ENCODE measurements around the gene SSTR4. TPM values are rescaled to one million over a fixed set of nuclear protein-coding genes. Genes with fewer than 3 reads are reported as not detected.
A peak's percentile ranks its signal among the peaks of the same experiment; 100 is the strongest.

The SSTR4 gene
- total RNA-seq, 1 donor from 2014 or later: not detected

- FAIRE-seq (peak; percentile 40), DNase-seq (ENCODE audit: low read depth) (no peak)
- Histone ChIP-seq H3K27me3 (ENCODE audit: control insufficient read depth, insufficient read depth, low read length) (no peaks in the 10 kb centered on the region), H3K36me3 (ENCODE audit: control insufficient read depth, insufficient read depth, low read length) (no peaks in the 10 kb centered on the region), H3K4me3 (ENCODE audit: low read depth, low read length) (no peak overlapping the region)
- no peak for TF ChIP-seq CTCF (IDR thresholded peaks at IDR 0.05; ENCODE audit: insufficient read depth, low read length, severe bottlenecking)
These were observed 24.7 kb downstream of the SSTR4 start for GRCh38 chr20:23059846-23060245.

- TF ChIP-seq CTCF (IDR thresholded peaks at IDR 0.05; ENCODE audit: insufficient read depth, low read length, severe bottlenecking): no peak
- no peaks in the 10 kb centered on the region for H3K36me3 ChIP-seq (ENCODE audit: control insufficient read depth, insufficient read depth, low read length)
- DNase-seq (ENCODE audit: low read depth) (no peak), FAIRE-seq (peak; percentile 13)
- no peaks in the 10 kb centered on the region for H3K27me3 ChIP-seq (ENCODE audit: control insufficient read depth, insufficient read depth, low read length)
- no peak overlapping the region for H3K4me3 ChIP-seq (ENCODE audit: low read depth, low read length)
These were observed 25.5 kb downstream of the SSTR4 start for GRCh38 chr20:23060629-23061028.

- DNase-seq (ENCODE audit: low read depth): no peak
- TF ChIP-seq CTCF (IDR thresholded peaks at IDR 0.05; ENCODE audit: insufficient read depth, low read length, severe bottlenecking): no peak
- no peak overlapping the region for H3K4me3 ChIP-seq (ENCODE audit: low read depth, low read length)
- no peaks in the 10 kb centered on the region for H3K27me3 ChIP-seq (ENCODE audit: control insufficient read depth, insufficient read depth, low read length)
- no peaks in the 10 kb centered on the region for H3K36me3 ChIP-seq (ENCODE audit: control insufficient read depth, insufficient read depth, low read length)
- FAIRE-seq: no peak
These were observed 26.1 kb downstream of the SSTR4 start for GRCh38 chr20:23061262-23061661.

GRCh38 chr20:23061734-23062561 lies 26.8 kb downstream of the SSTR4 start:
- no peak for FAIRE-seq
- no peak overlapping the region for H3K4me3 ChIP-seq (ENCODE audit: low read depth, low read length)
- H3K27me3 ChIP-seq (ENCODE audit: control insufficient read depth, insufficient read depth, low read length): no peaks in the 10 kb centered on the region
- no peaks in the 10 kb centered on the region for H3K36me3 ChIP-seq (ENCODE audit: control insufficient read depth, insufficient read depth, low read length)
- TF ChIP-seq CTCF (IDR thresholded peaks at IDR 0.05; ENCODE audit: insufficient read depth, low read length, severe bottlenecking): peak; percentile 41
- DNase-seq (ENCODE audit: low read depth): peak; percentile 59

- DNase-seq (ENCODE audit: low read depth): no peak
- Histone ChIP-seq H3K36me3 (ENCODE audit: control insufficient read depth, insufficient read depth, low read length) (no peaks in the 10 kb centered on the region), H3K4me3 (ENCODE audit: low read depth, low read length) (no peak overlapping the region), H3K27me3 (ENCODE audit: control insufficient read depth, insufficient read depth, low read length) (no peaks in the 10 kb centered on the region)
- no peak for FAIRE-seq
- TF ChIP-seq CTCF (IDR thresholded peaks at IDR 0.05; ENCODE audit: insufficient read depth, low read length, severe bottlenecking): no peak
These were observed 27.5 kb downstream of the SSTR4 start for GRCh38 chr20:23062632-23063031.

- no peak for DNase-seq (ENCODE audit: low read depth)
- Histone ChIP-seq H3K27me3 (ENCODE audit: control insufficient read depth, insufficient read depth, low read length) (no peaks in the 10 kb centered on the region), H3K36me3 (ENCODE audit: control insufficient read depth, insufficient read depth, low read length) (no peaks in the 10 kb centered on the region), H3K4me3 (ENCODE audit: low read depth, low read length) (no peak overlapping the region)
- no peak for TF ChIP-seq CTCF (IDR thresholded peaks at IDR 0.05; ENCODE audit: insufficient read depth, low read length, severe bottlenecking)
- FAIRE-seq: no peak
These were observed 28.1 kb downstream of the SSTR4 start for GRCh38 chr20:23063168-23063567.
